NCI-H1694 treated with DMSO at 0.1 percent for 48 hours (cell line): ENCODE results near the gene DCAF4L1.

ENCODE experiments used
- DNase-seq: peaks from one replicate; lab custom pipeline; 2025; lab: John Stamatoyannopoulos, UW

The DCAF4L1 gene

GRCh38 chr4:41990365-41991111 lies 9.0 kb downstream of the DCAF4L1 start, which contains the start of gene SLC30A9:
SLC30A9 (plus strand) TSS chr4:41990530; CDS start chr4:41990652, 122 bp downstream.
- peak; percentile 73 for DNase-seq

GRCh38 chr4:41991916-41992767 lies 10.6 kb downstream of the DCAF4L1 start:
- DNase-seq: no peak

GRCh38 chr4:41992967-41993857 lies 11.7 kb downstream of the DCAF4L1 start:
- no peak for DNase-seq

GRCh38 chr4:41994461-41994985 lies 13.0 kb downstream of the DCAF4L1 start:
- DNase-seq: no peak

GRCh38 chr4:41998019-41998418 lies 16.5 kb downstream of the DCAF4L1 start:
- no peak for DNase-seq

GRCh38 chr4:41999321-41999720 lies 17.8 kb downstream of the DCAF4L1 start:
- no peak for DNase-seq

- DNase-seq: no peak
Measured at GRCh38 chr4:42008011-42008786, 26.6 kb downstream of the DCAF4L1 start.

GRCh38 chr4:42015438-42015837 lies 33.9 kb downstream of the DCAF4L1 start:
- no peak for DNase-seq

GRCh38 chr4:42018451-42018850 lies 36.9 kb downstream of the DCAF4L1 start:
- DNase-seq: no peak
